ENCODE results near the gene SORCS1. TPM values are rescaled to one million over a fixed set of nuclear protein-coding genes. Genes with fewer than 3 reads are reported as not detected.

Gene SORCS1
- total RNA-seq, 4 donors from 2014 or later, result 0.26 to 9.4 (median 3.8) TPM

DNA sequence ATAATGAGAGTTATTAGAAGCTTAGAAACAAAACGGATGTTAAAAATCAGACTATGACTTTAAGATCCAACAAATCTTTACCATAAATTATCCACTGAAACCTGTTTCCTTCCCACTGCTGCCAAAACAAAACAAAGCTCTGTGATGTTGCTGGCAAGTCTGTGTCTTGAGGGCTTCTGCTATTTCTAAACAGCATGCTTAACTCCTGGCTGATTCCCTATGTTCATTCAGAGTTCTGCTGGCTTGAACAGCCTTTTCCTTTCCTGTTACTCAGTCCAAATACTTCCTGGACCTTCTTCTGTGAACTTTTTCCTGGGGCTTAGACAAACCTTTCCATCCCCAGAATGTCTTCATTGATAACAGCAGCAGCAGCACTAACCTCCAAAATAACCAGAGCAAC is 448.1 kb downstream of the SORCS1 start:
- intact Hi-C loops (cut with DNase I; ENCODE audit: low total_unique reads), result no loop called here
- TF ChIP-seq POLR2A (IDR thresholded peaks at IDR 0.05), result no peak
- TF ChIP-seq, protein P1, sequence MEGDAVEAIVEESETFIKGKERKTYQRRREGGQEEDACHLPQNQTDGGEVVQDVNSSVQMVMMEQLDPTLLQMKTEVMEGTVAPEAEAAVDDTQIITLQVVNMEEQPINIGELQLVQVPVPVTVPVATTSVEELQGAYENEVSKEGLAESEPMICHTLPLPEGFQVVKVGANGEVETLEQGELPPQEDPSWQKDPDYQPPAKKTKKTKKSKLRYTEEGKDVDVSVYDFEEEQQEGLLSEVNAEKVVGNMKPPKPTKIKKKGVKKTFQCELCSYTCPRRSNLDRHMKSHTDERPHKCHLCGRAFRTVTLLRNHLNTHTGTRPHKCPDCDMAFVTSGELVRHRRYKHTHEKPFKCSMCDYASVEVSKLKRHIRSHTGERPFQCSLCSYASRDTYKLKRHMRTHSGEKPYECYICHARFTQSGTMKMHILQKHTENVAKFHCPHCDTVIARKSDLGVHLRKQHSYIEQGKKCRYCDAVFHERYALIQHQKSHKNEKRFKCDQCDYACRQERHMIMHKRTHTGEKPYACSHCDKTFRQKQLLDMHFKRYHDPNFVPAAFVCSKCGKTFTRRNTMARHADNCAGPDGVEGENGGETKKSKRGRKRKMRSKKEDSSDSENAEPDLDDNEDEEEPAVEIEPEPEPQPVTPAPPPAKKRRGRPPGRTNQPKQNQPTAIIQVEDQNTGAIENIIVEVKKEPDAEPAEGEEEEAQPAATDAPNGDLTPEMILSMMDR (IDR thresholded peaks at IDR 0.05), result no peak

DNA sequence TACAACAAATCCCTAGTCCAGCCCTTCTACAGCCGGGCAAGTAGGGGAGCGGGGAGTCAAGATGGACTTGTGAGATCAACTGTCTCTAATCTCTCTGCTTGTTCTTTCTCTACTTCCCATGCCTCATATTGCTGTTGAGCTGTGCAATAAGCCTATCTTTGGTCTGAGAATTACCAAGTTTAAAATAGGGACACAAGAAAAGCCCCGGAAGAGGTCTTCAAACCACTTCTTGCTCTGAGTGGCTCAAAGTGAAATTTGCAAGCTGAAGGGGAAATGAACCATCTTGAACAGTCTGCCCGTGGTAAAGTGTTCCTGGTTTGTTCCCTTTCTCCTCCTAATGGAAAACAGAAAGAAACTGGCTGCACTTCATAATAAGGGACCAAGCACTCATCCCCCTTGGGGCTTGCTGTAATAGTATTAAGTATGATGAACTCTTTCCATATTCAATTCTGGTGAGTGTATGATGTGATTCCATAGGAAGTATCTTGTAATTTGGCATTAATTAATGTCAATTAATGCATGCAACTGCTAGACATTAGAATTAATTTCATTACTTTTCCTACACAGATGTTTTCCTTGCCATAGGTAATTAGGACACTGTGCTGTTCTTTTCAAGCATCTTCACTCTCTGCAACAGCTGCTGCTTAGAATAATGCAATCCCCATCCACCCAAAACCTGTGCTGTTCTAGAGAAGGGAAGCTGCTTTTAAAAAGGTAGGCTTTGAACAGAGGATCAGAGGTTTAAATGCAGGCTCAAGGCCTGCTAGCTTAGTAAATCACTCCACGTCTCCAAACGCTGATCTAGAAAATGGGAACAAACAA is 449.6 kb downstream of the SORCS1 start:
- no peaks in the 10 kb centered on the region for H3K4me1 ChIP-seq
- no peaks in the 10 kb centered on the region for H3K9me3 ChIP-seq
- DNase-seq, result no peak
- intact Hi-C loops (cut with DNase I; ENCODE audit: low total_unique reads), result no loop called here
- no peaks in the 10 kb centered on the region for H3K27me3 ChIP-seq
- H3K4me3 ChIP-seq, result no peak overlapping the region
- TF ChIP-seq, protein P1 (IDR thresholded peaks at IDR 0.05), result no peak
- no peak for TF ChIP-seq POLR2A (IDR thresholded peaks at IDR 0.05)
- no peaks in the 10 kb centered on the region for H3K36me3 ChIP-seq
- no peak overlapping the region for H3K27ac ChIP-seq

More for the DNA sequence above, 448.1 kb downstream of the SORCS1 start:
- no peaks in the 10 kb centered on the region for H3K36me3 ChIP-seq
- DNase-seq, result no peak
- H3K27ac ChIP-seq, result no peak overlapping the region
- no peak overlapping the region for H3K4me3 ChIP-seq
- H3K27me3 ChIP-seq, result no peaks in the 10 kb centered on the region
- no peaks in the 10 kb centered on the region for H3K4me1 ChIP-seq
- H3K9me3 ChIP-seq, result no peaks in the 10 kb centered on the region

GRCh38 chr10:106713846-106714245 is 450.7 kb downstream of the SORCS1 start:
- DNase-seq, result no peak
- TF ChIP-seq, protein P1 (IDR thresholded peaks at IDR 0.05), result no peak
- no peak for TF ChIP-seq POLR2A (IDR thresholded peaks at IDR 0.05)
- H3K4me1 ChIP-seq, result no peaks in the 10 kb centered on the region
- intact Hi-C loops (cut with DNase I; ENCODE audit: low total_unique reads), result no loop called here
- H3K27ac ChIP-seq, result no peak overlapping the region
- no peaks in the 10 kb centered on the region for H3K27me3 ChIP-seq
- H3K36me3 ChIP-seq, result no peaks in the 10 kb centered on the region
- H3K4me3 ChIP-seq, result no peak overlapping the region
- no peaks in the 10 kb centered on the region for H3K9me3 ChIP-seq

- Histone ChIP-seq H3K9me3 (no peaks in the 10 kb centered on the region), H3K36me3 (no peaks in the 10 kb centered on the region), H3K4me1 (no peaks in the 10 kb centered on the region), H3K27me3 (no peaks in the 10 kb centered on the region), H3K27ac (no peak overlapping the region), H3K4me3 (no peak overlapping the region)
- DNase-seq, result no peak
- intact Hi-C loops (cut with DNase I; ENCODE audit: low total_unique reads), result no loop called here
- TF ChIP-seq, protein P1 (IDR thresholded peaks at IDR 0.05), result no peak
- no peak for TF ChIP-seq POLR2A (IDR thresholded peaks at IDR 0.05)
Measured at GRCh38 chr10:106712988-106713387, 451.5 kb downstream of the SORCS1 start.

DNA sequence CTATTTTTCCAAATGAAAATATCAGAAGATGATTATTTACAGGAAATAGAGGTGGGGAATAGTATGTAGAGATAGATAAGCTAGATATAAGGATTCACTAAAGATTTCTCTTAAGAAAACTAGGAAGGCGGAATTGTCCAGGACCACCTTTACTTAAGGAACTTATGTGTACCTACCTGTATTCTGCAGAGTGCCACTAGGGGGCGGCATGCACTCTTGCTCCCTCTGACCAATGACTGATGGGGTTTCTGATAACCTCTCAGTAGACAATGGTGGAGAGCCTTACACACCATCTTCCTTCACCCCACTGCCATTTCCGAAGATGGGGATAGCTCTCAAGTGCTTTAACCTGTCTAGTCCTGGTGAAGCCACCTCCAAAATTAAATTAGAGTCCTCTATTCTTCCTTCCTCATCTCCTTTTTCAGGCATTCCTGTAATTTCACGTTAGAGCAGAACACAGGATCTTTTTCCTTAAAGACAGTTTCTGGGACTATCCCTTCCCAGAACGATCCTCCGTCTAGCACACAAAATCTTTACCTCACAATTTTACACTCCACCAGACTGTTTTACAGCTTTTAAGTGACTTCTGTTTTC is 453.1 kb downstream of the SORCS1 start:
- intact Hi-C loops (cut with DNase I; ENCODE audit: low total_unique reads), result no loop called here

More for the DNA sequence above, 453.1 kb downstream of the SORCS1 start:
- peak in 1 of 2 donors; percentile 27 for DNase-seq
- TF ChIP-seq, protein P1 (IDR thresholded peaks at IDR 0.05), result peak in 3 of 4 experiments; percentile 11 to 40 (median 15)
- TF ChIP-seq POLR2A (IDR thresholded peaks at IDR 0.05), result no peak
- no peaks in the 10 kb centered on the region for H3K27me3 ChIP-seq
- H3K9me3 ChIP-seq, result no peaks in the 10 kb centered on the region
- H3K27ac ChIP-seq, result no peak overlapping the region
- H3K36me3 ChIP-seq, result no peaks in the 10 kb centered on the region
- no peak overlapping the region for H3K4me3 ChIP-seq
- no peaks in the 10 kb centered on the region for H3K4me1 ChIP-seq
